Hematopoietic multipotent progenitor cell treated with erythropoietin and hydrocortisone succinate and interleukin-3 and kit ligand, for 15 days (in vitro differentiated cells): Measurements from ENCODE around the gene PLAAT3.
A peak's percentile ranks its signal among the peaks of the same experiment; 100 is the strongest.
"Not testable (repeated sequence)": the region's sequence is repeated elsewhere in the genome, so short reads cannot be mapped to it uniquely, and the experiment has no call there.

ENCODE experiments used
- DNase-seq: peaks from one replicate; pipeline ENCODE4 v3.0.0-alpha.2; 2015; ENCODE audit warnings: low spot score

Gene PLAAT3

GRCh38 chr11:63537293-63538101 is 76.7 kb downstream of the PLAAT3 start:
- DNase-seq, result no peak

- peak; percentile 41 for DNase-seq
These were observed 77.5 kb downstream of the PLAAT3 start, which contains the start of gene PLAAT4 for GRCh38 chr11:63536669-63537292. Gene PLAAT4, plus strand, starts transcription at chr11:63536808. Its CDS starts 61 bp downstream, at chr11:63536869.

- DNase-seq, result no peak
These were observed 78.5 kb downstream of the PLAAT3 start for GRCh38 chr11:63535734-63536133.

GRCh38 chr11:63534895-63535461 is 79.3 kb downstream of the PLAAT3 start:
- DNase-seq, result no peak

- DNase-seq, result no peak
These were observed 80.2 kb downstream of the PLAAT3 start for GRCh38 chr11:63534076-63534475.

GRCh38 chr11:63532799-63533475 is 81.3 kb downstream of the PLAAT3 start:
- no peak for DNase-seq

GRCh38 chr11:63532117-63532516 is 82.1 kb downstream of the PLAAT3 start:
- DNase-seq, result no peak

GRCh38 chr11:63531074-63531792 is 83.0 kb downstream of the PLAAT3 start:
- not testable (repeated sequence) for DNase-seq

- no peak for DNase-seq
These were observed 84.2 kb downstream of the PLAAT3 start for GRCh38 chr11:63530021-63530420.

GRCh38 chr11:63529373-63529772 is 84.9 kb downstream of the PLAAT3 start:
- DNase-seq, result not testable (repeated sequence)

GRCh38 chr11:63528729-63529278 is 85.4 kb downstream of the PLAAT3 start:
- DNase-seq, result not testable (repeated sequence)

- DNase-seq, result not testable (repeated sequence)
These were observed 86.1 kb downstream of the PLAAT3 start for GRCh38 chr11:63528156-63528555.

GRCh38 chr11:63527667-63528066 is 86.6 kb downstream of the PLAAT3 start:
- no peak for DNase-seq
